HG03439 (cell line): Measurements from ENCODE around the gene SOX18.

Experiments used
- ATAC-seq: cut with Tn5 transposase; IDR thresholded peaks from one replicate; pipeline ENCODE4 v1.9.1; 2021; ENCODE audit warnings: mild to moderate bottlenecking, moderate library complexity; ENCODE audit not compliant: unreplicated experiment

Gene SOX18

DNA sequence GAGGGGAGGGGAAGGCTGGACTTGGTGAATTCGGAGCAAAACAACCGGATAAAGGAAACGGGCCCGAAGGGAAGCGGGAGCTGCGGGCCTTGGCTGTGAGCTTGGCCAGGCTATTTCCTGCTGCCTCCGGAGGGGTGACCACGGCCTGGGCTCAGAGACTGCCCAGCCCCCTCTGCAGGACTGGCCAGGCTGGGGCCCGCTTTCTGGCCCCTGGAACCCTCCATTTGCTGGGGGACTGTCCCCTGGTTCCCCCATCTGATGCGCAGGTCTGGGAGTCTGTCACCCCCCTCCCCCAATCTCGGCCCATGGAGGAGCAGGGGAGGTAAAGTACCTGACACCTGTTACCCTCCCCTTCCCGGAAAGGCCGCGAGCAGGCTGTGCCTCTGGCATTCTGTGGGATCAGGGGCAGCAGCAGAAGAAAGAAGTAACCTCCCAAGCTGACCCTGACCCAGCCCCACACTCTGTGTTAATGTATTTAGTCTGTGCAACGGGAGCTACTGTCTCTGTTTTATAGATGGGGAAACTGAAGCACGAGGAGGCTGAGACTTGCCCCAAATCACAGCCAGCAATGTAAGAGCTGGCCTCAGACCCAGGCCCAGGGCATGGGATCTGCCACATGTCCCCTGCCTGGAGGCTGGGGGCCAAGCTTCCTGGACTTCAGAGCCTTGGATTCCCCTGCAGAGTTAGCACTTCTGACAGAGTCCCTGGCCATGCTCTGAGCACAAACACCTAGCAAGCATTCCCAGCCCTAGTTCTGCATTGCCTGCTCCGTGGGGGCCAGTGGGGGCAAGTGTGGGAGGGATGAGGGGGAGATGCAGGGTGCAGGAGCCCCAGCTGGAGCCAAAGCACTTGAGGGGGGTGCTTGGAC is 9.9 kb downstream of the SOX18 start:
- ATAC-seq: no peak

DNA sequence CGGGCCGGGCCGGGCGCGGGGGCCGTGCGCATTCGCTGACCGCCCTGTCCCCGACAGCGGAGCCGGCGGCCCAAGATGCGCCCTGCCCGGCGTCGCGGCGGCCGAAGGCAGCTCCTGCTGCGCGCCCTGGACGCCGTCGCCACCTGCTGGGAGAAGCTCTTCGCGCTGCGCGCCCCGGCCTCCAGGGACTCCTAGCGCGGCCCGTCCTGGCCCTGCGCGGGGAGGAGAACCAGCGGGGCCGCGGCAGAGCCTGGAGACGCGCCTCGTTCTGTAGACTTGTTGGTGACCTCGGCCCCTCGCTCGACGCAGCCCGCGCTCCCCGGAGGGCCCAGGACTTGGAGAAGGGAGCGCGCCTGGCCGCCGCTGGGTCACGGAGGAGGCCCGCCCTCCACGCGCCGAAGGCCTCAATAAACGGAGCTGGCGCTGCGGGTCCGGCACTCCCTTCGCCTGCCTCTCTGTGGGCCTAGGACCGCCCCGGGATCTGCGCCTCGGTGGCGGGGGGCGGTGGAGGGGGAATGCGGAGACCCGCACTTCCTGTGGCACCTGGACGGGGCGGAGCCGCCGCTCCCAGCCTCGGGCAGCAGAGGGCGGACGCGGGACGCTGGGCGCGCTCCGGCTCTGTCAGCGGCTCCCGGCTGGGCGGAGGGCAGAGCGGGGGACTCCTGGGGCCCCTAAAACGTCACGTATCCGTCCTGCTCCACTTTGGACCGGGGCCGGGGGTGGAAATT is 10.7 kb downstream of the SOX18 start:
- peak; percentile 42 for ATAC-seq

DNA sequence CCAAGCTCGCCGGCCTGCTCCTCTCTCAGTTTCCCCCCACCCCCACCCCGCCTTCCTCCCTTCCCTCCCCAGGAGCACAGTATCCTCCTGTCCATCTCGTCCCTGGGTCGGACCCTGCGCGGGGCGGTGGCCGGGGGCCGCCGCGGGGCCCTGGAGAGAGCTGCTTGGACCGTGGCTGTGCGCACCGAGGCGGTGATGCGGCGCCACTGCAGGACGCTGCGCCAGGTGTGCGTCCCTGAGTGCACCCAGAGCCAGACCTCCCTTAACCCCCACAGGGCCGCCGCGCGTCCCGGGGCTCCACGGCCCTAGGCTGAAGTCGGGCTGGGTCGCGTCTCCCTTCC is 11.2 kb downstream of the SOX18 start:
- peak; percentile 15 for ATAC-seq

DNA sequence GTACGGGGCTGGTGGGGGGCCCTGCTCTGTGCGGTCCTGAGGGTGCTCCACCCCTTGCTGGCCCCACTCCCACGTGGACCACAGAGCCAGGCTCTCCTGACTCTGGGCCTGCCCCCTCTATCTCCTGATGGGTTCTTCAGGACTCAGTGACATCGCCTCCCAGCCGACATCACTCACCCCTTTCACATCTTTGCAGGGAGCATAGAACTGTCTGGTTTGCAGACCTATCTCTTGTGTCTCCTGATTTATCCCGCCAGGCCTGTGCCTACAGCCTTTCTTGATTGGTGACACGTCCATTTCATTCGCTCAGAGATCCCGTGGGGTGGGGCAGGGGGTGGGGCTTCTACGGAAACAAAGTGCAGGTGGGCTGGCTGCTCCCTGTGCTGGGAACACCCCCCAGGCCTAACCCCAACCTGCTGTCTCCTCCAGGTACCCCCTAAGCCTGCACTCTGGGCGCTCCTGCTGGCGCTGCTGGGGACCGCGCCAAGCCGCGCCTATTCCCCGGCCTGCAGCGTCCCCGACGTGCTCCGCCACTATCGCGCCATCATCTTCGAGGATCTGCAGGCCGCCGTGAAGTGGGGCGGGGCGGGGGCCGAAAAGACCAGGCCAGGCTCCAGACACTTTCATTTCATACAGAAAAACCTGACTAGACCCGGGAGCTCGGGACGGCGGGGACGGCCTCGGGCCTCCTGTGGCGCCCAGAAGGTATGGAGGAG is 11.8 kb downstream of the SOX18 start:
- no peak for ATAC-seq

DNA sequence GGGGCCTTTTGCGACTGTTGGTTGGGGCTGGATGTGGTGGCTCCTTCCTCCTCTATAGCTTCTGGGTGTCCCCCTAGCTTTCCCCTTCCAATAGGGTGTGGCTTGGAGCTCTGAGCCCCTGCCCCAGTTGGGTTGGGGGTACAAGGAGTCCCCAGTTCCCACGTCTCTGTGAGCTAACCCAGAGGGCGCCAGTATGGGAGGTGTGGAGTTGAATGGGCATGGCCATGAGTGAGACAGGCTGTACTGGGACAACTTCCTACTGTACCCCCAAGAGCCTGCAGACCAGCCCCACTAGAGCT is 12.3 kb downstream of the SOX18 start:
- ATAC-seq: no peak

DNA sequence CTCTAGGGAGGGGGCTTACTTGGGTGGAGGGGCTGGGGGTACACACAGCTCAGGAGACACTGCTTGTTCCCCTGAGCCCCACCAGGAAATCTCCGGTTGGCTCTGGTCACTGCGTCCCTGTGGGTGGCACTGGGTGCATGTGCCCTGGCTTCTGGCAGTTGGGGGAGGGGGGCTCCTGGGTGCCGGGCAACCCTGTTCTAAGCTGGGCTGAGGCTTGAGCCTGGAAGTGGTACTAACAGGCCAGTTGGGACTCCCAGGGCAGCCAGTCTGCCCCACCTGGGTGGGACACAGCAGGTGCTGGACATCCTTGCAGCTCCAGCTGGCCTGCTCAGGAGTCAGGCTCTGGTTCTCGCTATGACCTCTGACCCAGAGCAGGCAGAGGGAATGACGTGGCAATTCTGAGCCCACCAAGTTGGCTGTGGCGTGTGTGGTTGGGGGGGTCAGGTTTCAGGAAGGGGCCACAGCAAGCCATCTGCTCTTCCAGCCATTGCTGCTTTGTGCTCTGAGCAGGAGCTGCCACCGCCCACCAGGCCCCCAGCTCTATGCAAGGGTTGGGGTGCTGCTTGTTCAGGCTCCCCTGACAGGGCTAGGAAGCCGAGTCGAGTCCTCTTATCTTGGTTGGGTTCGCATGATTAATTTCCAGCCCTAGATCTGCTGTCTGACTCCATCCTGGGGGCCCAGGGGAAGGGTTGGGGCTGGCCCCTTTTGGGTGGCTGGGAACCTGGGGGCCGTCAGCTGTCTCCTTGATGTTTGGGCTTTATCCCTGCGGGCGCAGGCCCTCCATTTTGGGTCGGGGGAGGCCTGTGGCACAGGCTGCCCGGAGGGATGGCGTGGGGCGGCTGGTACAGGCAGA is 12.9 kb downstream of the SOX18 start:
- no peak for ATAC-seq

DNA sequence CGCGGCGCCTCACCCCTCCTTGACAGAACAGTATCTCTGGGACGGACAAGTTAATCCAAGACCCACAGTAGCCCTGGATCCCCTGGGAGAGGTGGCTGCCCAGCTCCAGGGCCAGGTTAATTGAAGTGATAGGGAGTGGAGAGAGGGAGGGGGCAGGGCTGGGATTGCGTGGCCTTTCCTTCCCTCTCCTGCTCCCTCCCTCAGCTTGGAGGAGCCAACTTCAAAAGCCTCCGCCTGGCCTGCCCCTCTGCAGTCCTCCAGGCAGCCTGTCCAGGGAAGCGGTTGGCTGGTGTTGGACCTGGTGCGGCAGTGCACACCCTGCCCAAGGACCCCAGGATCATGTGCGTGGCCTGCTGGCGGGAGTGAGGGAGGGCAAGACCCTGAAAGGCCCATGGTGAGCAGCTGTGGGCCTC is 13.5 kb downstream of the SOX18 start, which contains the start of gene C20orf204:
C20orf204 (plus strand) TSS at position 250 of the 413 bp plus-strand sequence; CDS start at position 392, 142 bp downstream.
- no peak for ATAC-seq

DNA sequence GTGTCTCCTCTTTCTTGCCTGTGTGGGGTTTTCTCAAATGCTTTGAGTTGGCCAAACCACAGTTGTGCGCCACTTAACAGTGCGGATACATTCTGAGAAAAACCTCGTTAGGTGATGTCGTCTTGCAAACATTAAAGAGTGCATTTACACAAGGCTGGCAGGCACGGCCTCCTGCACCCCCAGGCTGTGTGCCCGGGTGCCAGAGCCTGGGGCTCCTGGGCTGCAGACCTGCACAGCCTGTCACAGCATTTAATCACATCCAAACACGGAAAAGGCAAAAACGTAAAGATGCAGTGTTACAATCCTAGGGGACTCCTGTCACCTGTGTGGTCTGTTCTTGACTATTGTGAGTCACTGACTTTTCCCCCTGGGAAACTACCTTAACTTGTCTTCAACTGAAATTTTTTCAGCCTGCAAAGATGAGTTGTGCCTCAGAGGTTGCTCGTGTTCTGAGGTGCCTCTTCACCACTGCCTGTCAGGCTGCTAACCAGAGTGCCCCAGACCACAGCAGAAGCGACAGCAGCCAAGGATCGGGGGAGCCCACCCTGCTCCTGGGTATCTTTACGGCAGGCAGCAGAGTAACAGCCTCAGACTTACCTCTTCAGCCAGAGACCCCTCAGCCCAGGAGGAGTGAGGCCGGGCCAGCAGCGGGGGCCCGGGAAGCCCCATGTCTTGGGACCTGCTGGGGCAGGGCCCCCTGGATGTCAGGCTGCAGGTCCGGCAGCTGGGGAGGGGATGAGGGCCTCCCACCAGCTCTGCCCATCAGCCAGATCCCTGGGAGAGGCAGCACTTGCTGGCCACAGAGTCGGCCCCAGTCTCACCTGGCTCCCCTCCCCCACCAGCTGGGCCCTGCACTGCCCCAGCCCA is 14.1 kb downstream of the SOX18 start:
- ATAC-seq: no peak

DNA sequence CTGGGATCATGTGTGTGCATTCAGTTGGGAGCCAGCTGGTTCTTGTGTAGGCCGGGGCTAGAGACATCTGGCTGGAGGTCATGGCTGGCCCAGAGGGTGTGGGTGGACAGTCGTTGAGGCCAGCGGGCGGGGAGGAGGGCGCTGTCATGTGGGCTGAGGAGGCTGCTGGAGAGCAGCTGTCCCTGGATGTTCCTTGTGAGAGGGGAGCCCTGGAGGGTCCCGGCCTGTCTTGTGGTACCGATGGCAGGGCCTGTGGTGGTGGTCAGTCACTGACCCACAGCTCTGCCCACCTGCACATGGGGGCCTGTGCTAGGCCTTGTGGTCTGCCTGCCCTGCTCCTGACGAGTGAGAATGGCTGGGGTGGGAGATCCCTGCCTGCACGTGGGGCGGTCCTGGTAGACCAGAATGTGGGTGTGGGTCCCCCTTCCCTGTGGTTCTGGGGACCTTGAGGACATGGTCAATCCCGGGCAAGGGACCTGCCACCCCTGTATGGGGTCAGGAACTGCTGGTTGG is 15.4 kb downstream of the SOX18 start:
- ATAC-seq: no peak

DNA sequence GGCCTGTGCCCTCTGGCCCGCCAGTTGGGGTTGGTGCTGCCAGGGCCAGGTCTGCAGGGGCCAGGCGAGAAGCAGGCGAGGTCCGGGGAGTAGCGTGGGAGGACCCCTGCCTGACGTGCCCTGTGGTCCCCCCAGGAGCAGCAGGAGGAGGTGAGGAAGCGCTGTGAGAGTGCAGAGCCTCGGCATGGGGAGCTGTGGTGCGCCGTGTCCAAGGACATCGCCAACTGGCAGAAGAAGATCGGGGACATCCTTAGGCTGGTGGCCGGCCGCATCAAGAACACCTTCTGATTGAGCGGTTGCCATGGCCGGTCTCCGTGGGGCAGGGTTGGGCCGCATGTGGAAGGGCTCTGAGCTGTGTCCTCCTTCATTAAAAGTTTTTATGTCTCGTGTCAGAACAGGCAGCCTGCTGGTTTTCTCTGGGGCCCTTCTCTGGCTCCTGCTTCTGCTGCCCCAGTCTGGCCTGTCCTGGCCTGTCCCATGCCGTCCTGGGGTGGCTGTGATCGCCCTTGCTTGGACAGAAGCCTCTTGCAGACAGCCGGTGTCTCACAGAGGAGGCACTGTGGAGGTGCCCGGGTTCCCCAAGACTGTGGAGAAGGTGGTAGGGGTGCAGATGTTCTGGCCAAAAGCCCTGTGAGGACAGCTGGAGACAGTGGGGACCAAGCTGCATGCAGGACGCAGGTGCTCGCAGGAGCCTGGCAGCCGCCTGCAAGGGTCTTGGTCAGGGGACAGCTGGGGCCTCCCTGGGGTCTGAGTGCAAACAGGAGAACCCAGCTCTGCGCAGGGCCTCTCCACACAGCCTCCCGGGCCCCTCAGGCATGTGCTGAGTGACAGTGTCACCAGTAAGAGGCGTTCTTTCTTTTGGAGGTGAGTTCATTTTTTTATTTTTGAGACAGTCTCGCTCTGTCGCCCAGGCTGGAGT is 16.5 kb downstream of the SOX18 start:
- no peak for ATAC-seq

DNA sequence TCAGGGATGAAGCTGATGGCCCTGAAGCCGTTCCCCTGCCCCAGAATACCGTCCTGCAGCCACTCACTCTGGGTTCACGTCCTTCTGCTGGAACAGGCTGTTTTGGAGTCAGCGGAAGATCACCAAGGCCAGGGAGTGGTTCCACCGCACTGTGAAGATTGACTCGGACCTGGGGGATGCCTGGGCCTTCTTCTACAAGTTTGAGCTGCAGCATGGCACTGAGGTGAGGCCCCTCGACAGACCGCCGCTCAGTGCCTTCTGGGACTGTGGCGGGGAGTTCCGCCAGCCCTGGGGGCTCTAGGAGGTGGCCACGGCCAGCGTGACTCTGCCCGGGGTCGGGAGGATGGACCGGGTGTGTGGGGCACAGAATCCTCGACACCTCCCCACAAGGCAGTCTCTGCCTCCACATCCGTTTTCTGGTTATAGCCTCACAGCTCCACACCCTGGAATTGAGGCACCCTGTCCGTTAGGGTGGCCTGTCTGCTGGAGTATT is 17.6 kb downstream of the SOX18 start:
- ATAC-seq: no peak

DNA sequence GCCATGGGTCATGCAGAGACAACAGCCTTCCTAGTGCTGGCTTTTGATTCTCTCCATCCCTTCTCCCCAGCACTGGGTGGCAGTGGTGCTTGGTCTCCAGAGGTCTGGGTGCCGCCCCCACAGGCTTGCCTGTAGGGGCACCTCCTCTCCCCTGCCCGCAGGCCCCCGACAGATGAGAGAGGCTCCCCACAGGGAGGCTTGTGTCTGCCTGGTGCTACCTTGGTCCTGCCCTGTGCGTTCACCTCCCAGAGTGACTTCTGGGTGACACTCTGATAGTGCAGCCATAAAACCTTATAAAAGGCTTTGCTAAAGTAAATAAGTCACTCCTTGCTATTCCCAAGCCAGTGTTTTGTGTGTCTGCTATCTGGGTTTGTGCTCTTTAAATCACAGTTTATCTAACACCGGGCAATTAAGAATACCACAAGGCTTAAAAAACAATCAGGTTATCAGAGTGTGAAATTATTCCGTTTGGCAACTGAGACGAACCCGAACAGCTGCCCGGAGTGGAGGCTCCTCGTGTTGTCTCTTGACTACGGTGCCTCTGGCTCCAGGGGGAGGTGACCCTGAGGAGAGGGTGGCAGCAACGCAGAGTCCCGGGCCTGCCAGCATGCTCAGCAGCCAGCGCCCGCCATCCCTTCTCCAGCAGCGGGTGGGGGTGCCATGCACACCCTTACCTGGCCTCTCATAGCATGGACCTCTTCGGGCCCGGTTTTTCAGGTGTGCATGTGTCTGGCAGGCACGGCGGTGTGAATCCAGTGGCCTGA is 18.9 kb downstream of the SOX18 start:
- no peak for ATAC-seq

DNA sequence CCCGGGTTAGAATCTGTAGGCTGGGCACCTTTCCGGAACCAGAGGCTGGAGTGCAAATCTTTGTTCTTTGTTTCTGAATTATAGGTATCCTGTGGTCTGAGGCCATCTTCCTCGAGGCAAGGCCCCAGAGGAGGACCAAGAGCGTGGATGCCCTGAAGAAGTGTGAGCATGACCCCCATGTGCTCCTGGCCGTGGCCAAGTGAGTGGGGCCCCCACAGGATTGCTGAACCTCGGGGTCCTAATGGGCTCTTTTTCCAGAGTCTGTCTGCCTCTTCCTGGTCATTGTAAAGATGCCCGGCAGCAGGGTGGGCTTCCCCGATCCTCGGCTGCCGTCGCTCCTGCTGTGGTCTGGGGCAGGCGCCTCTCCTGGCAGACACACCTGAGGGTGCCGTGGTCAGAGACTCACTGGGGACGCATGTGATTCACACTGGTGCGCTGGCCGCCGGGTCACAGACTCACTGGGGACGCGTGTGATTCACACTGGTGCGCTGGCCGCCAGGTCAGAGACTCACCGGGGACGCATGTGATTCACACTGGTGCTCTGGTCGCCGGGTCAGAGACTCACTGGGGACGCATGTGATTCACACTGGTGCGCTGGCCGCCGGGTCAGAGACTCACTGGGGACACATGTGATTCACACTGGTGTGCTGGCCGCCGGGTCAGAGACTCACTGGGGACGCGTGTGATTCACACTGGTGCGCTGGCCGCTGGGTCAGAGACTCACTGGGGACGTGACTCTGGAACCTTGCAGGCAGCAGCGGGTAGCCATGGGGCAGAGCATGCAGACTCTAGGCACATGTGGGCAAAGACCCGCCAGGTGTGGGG is 19.9 kb downstream of the SOX18 start:
- no peak for ATAC-seq

DNA sequence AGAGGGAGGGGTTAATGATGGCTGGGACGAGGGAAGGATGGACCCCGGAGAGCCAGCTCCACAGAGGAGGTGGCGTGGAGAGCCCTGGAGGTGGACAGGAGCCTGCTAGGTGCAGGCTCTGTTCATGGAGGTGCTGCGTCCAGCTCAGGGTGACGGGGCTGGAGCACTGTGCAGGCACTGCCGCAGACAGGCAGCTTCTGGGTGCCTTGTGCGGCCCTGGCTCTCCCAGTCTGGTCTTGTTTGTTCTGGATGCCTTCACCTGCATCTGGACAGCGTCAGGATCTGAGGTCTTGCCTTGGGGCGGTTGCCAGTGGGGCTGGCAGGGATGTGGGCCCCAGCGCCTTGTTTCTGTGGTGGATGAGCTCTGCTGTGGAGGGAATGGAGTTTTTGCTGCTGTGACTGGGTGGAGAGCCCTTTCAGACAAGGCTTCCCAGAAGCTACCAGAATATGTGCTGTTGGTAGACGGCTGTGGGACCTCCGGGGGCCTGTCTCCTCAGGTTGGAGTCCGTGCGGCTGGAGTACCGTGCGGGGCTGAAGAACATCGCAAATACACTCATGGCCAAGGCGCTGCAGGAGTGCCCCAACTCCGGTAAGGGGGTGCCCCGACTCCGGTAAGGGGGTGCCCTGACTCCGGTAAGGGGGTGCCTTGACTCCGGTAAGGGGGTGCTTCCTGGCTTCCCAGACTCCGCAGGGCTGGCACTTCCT is 21.3 kb downstream of the SOX18 start:
- no peak for ATAC-seq

DNA sequence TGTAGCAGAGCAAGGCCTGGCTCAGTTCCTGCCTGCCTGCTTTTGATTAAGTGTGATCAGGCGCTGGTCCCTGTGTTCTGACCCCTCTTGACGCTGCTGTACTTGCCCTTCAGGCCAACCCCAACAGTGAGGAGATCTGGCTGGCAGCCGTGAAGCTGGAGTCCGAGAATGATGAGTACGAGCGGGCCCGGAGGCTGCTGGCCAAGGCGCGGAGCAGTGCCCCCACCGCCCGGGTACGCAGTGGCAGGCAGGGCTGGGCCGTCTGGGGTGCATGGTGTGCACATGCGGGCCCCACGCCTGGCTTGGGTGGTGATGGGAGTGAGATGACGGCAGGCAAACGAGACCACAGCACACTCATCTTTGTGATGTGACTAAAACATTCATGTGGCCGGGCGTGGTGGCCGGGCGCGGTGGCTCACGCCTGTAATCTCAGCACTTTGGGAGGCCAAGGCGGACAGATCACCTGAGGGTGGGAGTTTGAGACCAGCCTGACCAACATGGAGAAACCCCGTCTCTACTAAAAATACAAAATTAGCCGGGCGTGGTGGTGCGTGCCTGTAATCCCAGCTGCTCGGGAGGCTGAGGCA is 23.5 kb downstream of the SOX18 start:
- no peak for ATAC-seq
